Neural progenitor cell (in vitro differentiated cells): ENCODE results near the gene ZCCHC10. TPM values are rescaled to one million over a fixed set of nuclear protein-coding genes. Genes with fewer than 3 reads are reported as not detected.
"Not testable (repeated sequence)": the region's sequence is repeated elsewhere in the genome, so short reads cannot be mapped to it uniquely, and the experiment has no call there.

Experiments
- DNase-seq: peaks from one replicate; pipeline ENCODE4 v3.0.0-alpha.2; 2016; ENCODE audit warnings: low spot score
- H2AFZ ChIP-seq: fragments of 200-600 bp; sonication (generic); replicated peaks from 2 replicates; pipeline ENCODE4 v1.6.1; 2016; ENCODE audit warnings: antibody characterized with exemption
- H3F3A ChIP-seq: fragments of 200-600 bp; sonication (generic); 2 replicates; pipeline ENCODE4 v1.6.1; 2016; ENCODE audit warnings: antibody characterized with exemption, low read depth
- H3K27ac ChIP-seq: fragments of 200-600 bp; sonication (generic); 2 replicates; pipeline ENCODE4 v1.5.1; 2016; ENCODE audit warnings: mild to moderate bottlenecking
- H3K27me3 ChIP-seq: fragments of 200-600 bp; sonication (generic); 2 replicates; pipeline ENCODE4 v1.6.1; 2016; ENCODE audit warnings: mild to moderate bottlenecking, moderate library complexity
- H3K36me3 ChIP-seq: fragments of 200-600 bp; sonication (generic); 2 replicates; pipeline ENCODE4 v1.5.1; 2016
- H3K4me1 ChIP-seq: fragments of 200-600 bp; sonication (generic); 2 replicates; pipeline ENCODE4 v1.6.1; 2016; ENCODE audit warnings: mixed run types
- H3K4me2 ChIP-seq: fragments of 200-600 bp; sonication (generic); 2 replicates; pipeline ENCODE4 v1.6.1; 2016
- H3K4me3 ChIP-seq: fragments of 200-600 bp; sonication (generic); 2 replicates; pipeline ENCODE4 v1.5.1; 2016
- H3K79me2 ChIP-seq: fragments of 200-600 bp; sonication (generic); 2 replicates; pipeline ENCODE4 v1.6.1; 2016; ENCODE audit warnings: low read depth
- H3K9ac ChIP-seq: fragments of 200-600 bp; sonication (generic); 2 replicates; pipeline ENCODE4 v1.6.1; 2016
- H3K9me3 ChIP-seq: fragments of 200-600 bp; sonication (generic); 2 replicates; pipeline ENCODE4 v1.5.1; 2016; ENCODE audit warnings: low read depth
- H4K20me1 ChIP-seq: fragments of 200-600 bp; sonication (generic); 2 replicates; pipeline ENCODE4 v1.6.1; 2016; ENCODE audit warnings: low read depth
- H3K27ac Mint-ChIP-seq: 3 replicates; pipeline ENCODE4 v1.8.0; 2021; ENCODE audit warnings: mixed read lengths
- H3K27me3 Mint-ChIP-seq: 2 replicates; pipeline ENCODE4 v1.8.0; 2022; ENCODE audit warnings: low read depth, mild to moderate bottlenecking, inconsistent platforms, moderate library complexity, mixed read lengths; ENCODE audit not compliant: insufficient read depth
- H3K36me3 Mint-ChIP-seq: 3 replicates; pipeline ENCODE4 v1.8.0; 2021; ENCODE audit warnings: mixed read lengths
- H3K4me1 Mint-ChIP-seq: 3 replicates; pipeline ENCODE4 v1.8.0; 2021; ENCODE audit warnings: mixed read lengths
- H3K4me3 Mint-ChIP-seq: 3 replicates; pipeline ENCODE4 v1.8.0; 2021; ENCODE audit warnings: mild to moderate bottlenecking, moderate library complexity, mixed read lengths
- H3K9me3 Mint-ChIP-seq: 3 replicates; pipeline ENCODE4 v1.8.0; 2020; ENCODE audit warnings: mixed read lengths
- EZH2 ChIP-seq: fragments of 200-600 bp; sonication (generic); IDR thresholded peaks from 2 replicates; pipeline ENCODE4 v1.6.1; 2017; ENCODE audit warnings: antibody characterized with exemption, mild to moderate bottlenecking, moderate library complexity
- EZH2phosphoT487 ChIP-seq: fragments of 200-600 bp; sonication (generic); IDR thresholded peaks from 2 replicates; pipeline ENCODE4 v1.6.1; 2017; ENCODE audit warnings: antibody characterized with exemption
- total RNA-seq: library from RNA; depleted of rRNA; stranded (reverse); fragments of >200 nt; gene quantifications from 2 replicates; pipeline ENCODE4 v1.2.3, GENCODE V29; 2015; ENCODE audit warnings: low replicate concordance
- TF ChIP-seq, protein P1 (sequence below): fragments of 200-600 bp; sonication (generic); IDR thresholded peaks from 2 replicates; pipeline ENCODE4 v1.5.1; 2017; ENCODE audit warnings: antibody characterized with exemption, mild to moderate bottlenecking

ZCCHC10 gene
- total RNA-seq, 1 donor from 2014 or later = 37.0 TPM

DNA sequence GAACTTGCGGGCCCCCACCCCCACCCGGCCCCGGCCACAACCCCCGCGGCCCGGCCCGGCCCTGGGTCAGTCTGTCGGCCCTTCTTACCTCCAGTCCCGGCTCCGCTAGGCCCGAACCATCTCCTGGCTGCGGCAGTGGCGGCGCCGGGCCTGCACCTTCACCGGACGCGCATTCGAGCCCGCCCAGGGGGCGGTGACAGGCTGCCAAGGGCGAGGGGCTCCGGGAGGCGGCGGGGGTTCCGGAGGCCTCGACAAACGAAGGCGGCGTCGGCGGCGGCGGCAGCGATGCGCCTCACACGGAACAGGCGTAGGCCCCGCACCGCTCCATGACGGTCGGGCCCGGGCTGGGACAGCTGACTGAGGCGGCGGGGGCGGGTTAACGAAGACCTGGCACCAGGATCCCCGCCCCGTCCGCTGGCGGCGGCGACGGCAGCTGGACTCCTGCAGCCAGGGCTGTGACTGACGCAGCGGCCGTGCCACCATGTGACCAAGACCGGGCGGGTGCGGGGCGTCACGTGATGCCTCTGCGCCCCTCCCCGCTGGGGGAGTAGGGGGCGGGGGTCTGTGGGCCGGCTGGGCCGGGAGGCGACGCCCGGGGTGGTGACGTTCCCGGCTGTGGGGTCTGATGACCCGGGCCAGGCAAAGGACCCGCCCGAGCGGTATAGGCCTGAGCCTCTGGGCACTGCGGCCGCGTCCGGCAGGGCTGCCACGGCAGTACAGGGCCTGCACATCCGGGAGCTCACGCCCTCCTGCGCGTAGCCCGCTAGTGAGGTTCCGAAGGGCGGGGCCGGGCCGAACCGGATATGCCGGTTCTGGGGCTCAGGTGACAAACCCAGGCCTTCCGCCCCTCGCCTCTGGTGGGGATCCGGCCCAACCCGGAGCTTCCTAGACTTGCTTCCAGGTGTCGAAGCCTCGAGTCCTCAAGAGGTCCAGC is 62.9 kb downstream of the ZCCHC10 start, which contains the start of gene AFF4:
AFF4 (minus strand) TSS at position 464 of the 934 bp plus-strand sequence. CDS start 26,445 bp downstream, outside the sequence.
- Histone ChIP-seq H3K9ac (peak within 1 kb of the TSS; percentile 95), H3K4me3 (peak within 1 kb of the TSS; percentile 84), H3F3A (peaks cover 23% of the 10 kb centered on the region), H3K4me2 (peak within 1 kb of the TSS; percentile 96), H3K9me3 (no peaks in the 10 kb centered on the region), H3K36me3 (no peaks in the 10 kb centered on the region), H3K79me2 (peaks cover 50% of the 10 kb centered on the region), H3K27me3 (no peaks in the 10 kb centered on the region), H3K4me1 (peaks cover 9% of the 10 kb centered on the region), H2AFZ (peak within 1 kb of the TSS; percentile 89), H3K27ac (peak within 1 kb of the TSS; percentile 95), H4K20me1 (peaks cover 28% of the 10 kb centered on the region)
- DNase-seq = peak; percentile 98
- Mint-ChIP-seq H3K36me3 (peaks cover 10% of the 10 kb centered on the region), H3K9me3 (peaks cover 4% of the 10 kb centered on the region), H3K4me3 (peak within 1 kb of the TSS; percentile 95), H3K27ac (peak within 1 kb of the TSS; percentile 98), H3K27me3 (no peaks in the 10 kb centered on the region), H3K4me1 (peaks cover 19% of the 10 kb centered on the region)
- peak; percentile 31 for TF ChIP-seq EZH2phosphoT487
- TF ChIP-seq, protein P1, sequence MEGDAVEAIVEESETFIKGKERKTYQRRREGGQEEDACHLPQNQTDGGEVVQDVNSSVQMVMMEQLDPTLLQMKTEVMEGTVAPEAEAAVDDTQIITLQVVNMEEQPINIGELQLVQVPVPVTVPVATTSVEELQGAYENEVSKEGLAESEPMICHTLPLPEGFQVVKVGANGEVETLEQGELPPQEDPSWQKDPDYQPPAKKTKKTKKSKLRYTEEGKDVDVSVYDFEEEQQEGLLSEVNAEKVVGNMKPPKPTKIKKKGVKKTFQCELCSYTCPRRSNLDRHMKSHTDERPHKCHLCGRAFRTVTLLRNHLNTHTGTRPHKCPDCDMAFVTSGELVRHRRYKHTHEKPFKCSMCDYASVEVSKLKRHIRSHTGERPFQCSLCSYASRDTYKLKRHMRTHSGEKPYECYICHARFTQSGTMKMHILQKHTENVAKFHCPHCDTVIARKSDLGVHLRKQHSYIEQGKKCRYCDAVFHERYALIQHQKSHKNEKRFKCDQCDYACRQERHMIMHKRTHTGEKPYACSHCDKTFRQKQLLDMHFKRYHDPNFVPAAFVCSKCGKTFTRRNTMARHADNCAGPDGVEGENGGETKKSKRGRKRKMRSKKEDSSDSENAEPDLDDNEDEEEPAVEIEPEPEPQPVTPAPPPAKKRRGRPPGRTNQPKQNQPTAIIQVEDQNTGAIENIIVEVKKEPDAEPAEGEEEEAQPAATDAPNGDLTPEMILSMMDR = no peak
- no peak for TF ChIP-seq EZH2

DNA sequence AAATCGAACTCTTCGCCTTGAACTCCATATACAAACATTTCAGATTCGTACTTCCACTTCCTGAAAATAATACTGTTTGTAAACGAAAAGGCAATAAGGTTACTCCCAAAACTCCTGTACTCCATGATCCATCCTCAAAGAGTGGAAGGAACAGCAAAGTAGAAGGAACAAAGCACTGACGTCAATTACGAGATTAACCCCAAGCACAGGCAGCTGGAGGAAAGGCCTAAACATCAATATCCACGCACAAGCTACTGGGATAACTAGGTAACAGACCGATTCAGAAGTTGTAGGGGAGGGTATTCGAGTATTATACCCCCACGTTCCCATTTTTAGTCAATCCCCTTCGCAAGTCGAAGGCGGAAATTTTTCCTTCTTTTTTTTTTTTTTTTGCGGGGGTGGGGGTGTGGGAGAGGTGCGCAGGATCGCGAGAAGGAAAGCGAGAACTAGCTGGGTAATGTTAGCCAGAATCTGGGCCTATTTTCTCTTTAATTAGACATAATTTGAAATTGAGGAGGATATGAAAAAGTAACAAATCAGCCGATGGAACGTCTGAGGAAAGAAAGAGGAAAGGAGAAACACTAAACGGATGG is 63.8 kb downstream of the ZCCHC10 start:
- H3K4me1 Mint-ChIP-seq = peaks cover 20% of the 10 kb centered on the region
- peak; percentile 69 for DNase-seq
- peak overlapping the region; percentile 95 for H3K9ac ChIP-seq
- peak overlapping the region; percentile 84 for H3K4me3 ChIP-seq
- peaks cover 14% of the 10 kb centered on the region for H3K36me3 Mint-ChIP-seq
- no peaks in the 10 kb centered on the region for H3K9me3 ChIP-seq
- no peaks in the 10 kb centered on the region for H3K27me3 ChIP-seq
- peaks cover 59% of the 10 kb centered on the region for H3K79me2 ChIP-seq
- H3K27ac ChIP-seq = peak overlapping the region; percentile 95
- H3K27me3 Mint-ChIP-seq = no peaks in the 10 kb centered on the region
- H3F3A ChIP-seq = peaks cover 23% of the 10 kb centered on the region
- peaks cover 9% of the 10 kb centered on the region for H3K4me1 ChIP-seq
- peak overlapping the region; percentile 96 for H3K4me2 ChIP-seq
- H3K9me3 Mint-ChIP-seq = peaks cover 4% of the 10 kb centered on the region
- H3K4me3 Mint-ChIP-seq = peak overlapping the region; percentile 95
- H4K20me1 ChIP-seq = peaks cover 35% of the 10 kb centered on the region
- peak overlapping the region; percentile 89 for H2AFZ ChIP-seq
- peak overlapping the region; percentile 98 for H3K27ac Mint-ChIP-seq
- no peaks in the 10 kb centered on the region for H3K36me3 ChIP-seq
- no peak for TF ChIP-seq EZH2phosphoT487
- TF ChIP-seq EZH2 = no peak
- TF ChIP-seq, protein P1 = no peak

DNA sequence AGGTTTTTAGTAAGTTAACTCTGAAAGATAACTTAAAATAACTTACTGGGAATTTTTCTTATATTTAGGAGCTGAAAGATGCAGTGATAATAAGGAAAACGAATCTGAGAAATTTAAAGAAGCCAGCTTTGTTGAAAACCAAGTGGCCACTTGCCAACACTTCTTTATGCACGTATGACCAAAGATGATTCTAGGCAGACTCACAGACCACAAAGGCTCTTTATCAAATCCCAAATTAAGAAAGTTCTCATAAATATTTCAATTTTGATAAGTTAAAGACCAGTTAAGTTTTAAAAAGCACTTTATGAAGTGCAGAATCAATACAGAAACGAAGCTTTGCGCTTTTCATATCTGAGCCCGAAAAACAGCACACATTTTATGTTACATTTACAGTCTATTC is 64.5 kb downstream of the ZCCHC10 start:
- no peak overlapping the region for H2AFZ ChIP-seq
- H3K4me2 ChIP-seq = peak overlapping the region; percentile 96
- Mint-ChIP-seq H3K4me1 (peaks cover 20% of the 10 kb centered on the region), H3K36me3 (peaks cover 14% of the 10 kb centered on the region), H3K9me3 (peaks cover 4% of the 10 kb centered on the region), H3K27me3 (no peaks in the 10 kb centered on the region), H3K4me3 (peak overlapping the region; percentile 95), H3K27ac (peak overlapping the region; percentile 98)
- H3K27ac ChIP-seq = no peak overlapping the region
- H3K36me3 ChIP-seq = no peaks in the 10 kb centered on the region
- H3K9me3 ChIP-seq = no peaks in the 10 kb centered on the region
- H3K9ac ChIP-seq = peak overlapping the region; percentile 95
- peaks cover 41% of the 10 kb centered on the region for H4K20me1 ChIP-seq
- H3K4me1 ChIP-seq = peaks cover 9% of the 10 kb centered on the region
- H3K27me3 ChIP-seq = no peaks in the 10 kb centered on the region
- peak overlapping the region; percentile 84 for H3K4me3 ChIP-seq
- TF ChIP-seq, protein P1 = no peak
- TF ChIP-seq EZH2phosphoT487 (no peak), EZH2 (no peak)
- peaks cover 23% of the 10 kb centered on the region for H3F3A ChIP-seq
- peaks cover 65% of the 10 kb centered on the region for H3K79me2 ChIP-seq
- no peak for DNase-seq

DNA sequence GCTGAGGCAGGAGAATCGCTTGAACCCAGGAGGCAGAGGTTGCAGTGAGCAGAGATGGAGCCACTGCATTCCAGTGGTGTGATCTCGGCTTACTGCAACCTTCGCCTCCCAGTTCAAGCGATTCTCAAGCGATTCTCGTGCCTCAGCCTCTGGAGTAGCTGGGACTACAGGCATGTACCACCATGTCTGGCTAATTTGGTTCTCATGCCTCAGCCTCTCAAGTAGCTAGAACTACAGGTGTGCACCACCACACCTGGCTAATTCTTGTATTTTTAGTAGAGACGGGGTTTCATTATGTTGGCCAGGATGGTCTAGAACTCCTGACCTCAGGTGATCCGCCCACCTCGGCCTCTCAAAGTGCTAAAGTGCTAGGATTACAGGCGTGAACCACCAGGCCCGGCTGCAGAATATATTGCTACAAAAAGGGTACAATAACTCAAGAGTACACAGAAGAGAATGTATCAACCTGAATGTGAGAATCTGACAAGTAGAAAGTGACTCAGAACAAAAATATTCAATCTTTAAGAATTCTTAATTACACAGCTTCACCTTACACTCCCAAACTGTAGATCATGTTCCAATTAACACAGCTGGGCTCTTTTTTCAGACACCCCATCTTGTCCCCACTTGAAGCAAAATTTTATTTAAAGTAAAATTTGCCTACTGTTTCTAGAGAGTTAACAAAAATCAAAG is 65.1 kb downstream of the ZCCHC10 start:
- Mint-ChIP-seq H3K36me3 (peaks cover 14% of the 10 kb centered on the region), H3K27ac (peak overlapping the region; percentile 69), H3K4me1 (peaks cover 20% of the 10 kb centered on the region), H3K4me3 (peak overlapping the region; percentile 95)
- not testable (repeated sequence) for H3K27me3 ChIP-seq, H3K9me3 Mint-ChIP-seq, H3K9me3 ChIP-seq, H3K27ac ChIP-seq, H3K36me3 ChIP-seq, H3K27me3 Mint-ChIP-seq, DNase-seq, H2AFZ ChIP-seq, H3K4me1 ChIP-seq
- Histone ChIP-seq H3K79me2 (peaks cover 72% of the 10 kb centered on the region), H4K20me1 (peaks cover 45% of the 10 kb centered on the region), H3F3A (peaks cover 23% of the 10 kb centered on the region), H3K4me3 (peak overlapping the region; percentile 84), H3K4me2 (peak overlapping the region; percentile 96), H3K9ac (peak overlapping the region; percentile 95)
